Rectal smooth muscle tissue (tissue), 1 donor: ENCODE results near the gene ASCL4.

ENCODE experiments used
- H3K27ac ChIP-seq: one replicate; pipeline ENCODE4 v1.7.0; 2013; ENCODE audit warnings: low read depth, low read length, inconsistent platforms
- H3K27me3 ChIP-seq: one replicate; pipeline ENCODE4 v1.7.0; 2013; ENCODE audit warnings: low read length; ENCODE audit not compliant: control insufficient read depth, insufficient read depth
- H3K36me3 ChIP-seq: one replicate; pipeline ENCODE4 v1.7.0; 2013; ENCODE audit warnings: low read length; ENCODE audit not compliant: control insufficient read depth, insufficient read depth
- H3K4me1 ChIP-seq: one replicate; pipeline ENCODE4 v1.7.0; 2013; ENCODE audit warnings: low read length; ENCODE audit not compliant: control insufficient read depth, insufficient read depth
- H3K4me3 ChIP-seq: one replicate; pipeline ENCODE4 v1.7.0; 2013; ENCODE audit warnings: low read length
- H3K9ac ChIP-seq: one replicate; pipeline ENCODE4 v1.7.0; 2013; ENCODE audit warnings: low read length

Gene ASCL4

GRCh38 chr12:107817250-107817649, 42.7 kb downstream of the ASCL4 start:
- Histone ChIP-seq H3K36me3 (no peaks in the 10 kb centered on the region), H3K27ac (no peak overlapping the region), H3K4me3 (no peak overlapping the region)

GRCh38 chr12:107818984-107819383, 44.5 kb downstream of the ASCL4 start:
- Histone ChIP-seq H3K4me3 (no peak overlapping the region), H3K27ac (no peak overlapping the region), H3K4me1 (no peaks in the 10 kb centered on the region), H3K9ac (no peak overlapping the region), H3K27me3 (no peaks in the 10 kb centered on the region), H3K36me3 (no peaks in the 10 kb centered on the region)

More at GRCh38 chr12:107817250-107817649, 42.7 kb downstream of the ASCL4 start:
- Histone ChIP-seq H3K4me1 (no peaks in the 10 kb centered on the region), H3K9ac (no peak overlapping the region), H3K27me3 (no peaks in the 10 kb centered on the region)

DNA sequence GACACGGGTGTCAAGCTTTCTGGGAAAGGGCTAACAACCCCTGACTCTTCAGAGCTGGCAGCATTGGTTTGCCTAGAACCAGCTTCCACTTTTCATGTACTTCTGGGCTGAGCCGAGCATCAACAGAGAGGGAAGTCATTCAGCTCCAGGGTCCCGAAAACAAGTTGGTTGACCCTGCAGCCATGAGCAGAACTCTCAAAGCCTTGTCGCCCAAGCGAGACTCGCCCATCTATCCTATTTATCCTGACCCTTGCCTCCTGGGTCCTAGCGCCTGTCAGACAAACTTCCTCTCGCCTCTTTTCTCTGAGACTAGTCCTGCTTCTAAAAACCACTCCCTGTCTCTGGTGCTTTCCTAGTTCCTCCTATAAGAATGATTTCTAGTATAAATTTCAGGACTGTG, 47.9 kb downstream of the ASCL4 start:
- Histone ChIP-seq H3K27ac (no peak overlapping the region), H3K4me1 (no peaks in the 10 kb centered on the region), H3K4me3 (no peak overlapping the region), H3K36me3 (no peaks in the 10 kb centered on the region), H3K27me3 (no peaks in the 10 kb centered on the region), H3K9ac (no peak overlapping the region)
